CD14-positive monocyte (primary cell): Measurements from ENCODE around the gene RIPPLY3. TPM values are rescaled to one million over a fixed set of nuclear protein-coding genes. Genes with fewer than 3 reads are reported as not detected.

Source experiments
- DNase-seq, 3 donors: peaks; one replicate each; pipeline ENCODE4 v3.0.0-alpha.2; 2011 to 2022
- H2AFZ ChIP-seq: 2 replicates; pipeline ENCODE4 v1.6.0; 2012; ENCODE audit warnings: mild to moderate bottlenecking, low read depth, low read length, inconsistent platforms; ENCODE audit not compliant: insufficient read depth, poor library complexity, severe bottlenecking
- H3K27ac ChIP-seq, 2 donors: 1 replicate in 1 of 2; 2 replicates in 1 of 2; pipeline ENCODE4 v1.5.1; 2012 to 2013; ENCODE audit warnings: low read length in 2 of 2, control low read depth in 1 of 2, inconsistent platforms in 1 of 2, low read depth in 1 of 2, mild to moderate bottlenecking in 1 of 2
- H3K27me3 ChIP-seq, 2 donors: one replicate each; pipeline versions ENCODE4 v1.6.0 to v1.6.1; 2011 to 2013; ENCODE audit warnings: low read length in 2 of 2; ENCODE audit not compliant: control insufficient read depth in 2 of 2, insufficient read depth in 2 of 2
- H3K36me3 ChIP-seq, 2 donors: replicated peaks in 1 of 2; 1 replicate in 1 of 2; 2 replicates in 1 of 2; pipeline versions ENCODE4 v1.5.1 to v1.6.1; 2012 to 2013; ENCODE audit warnings: low read length in 2 of 2, control low read depth in 1 of 2, inconsistent platforms in 1 of 2, mild to moderate bottlenecking in 1 of 2; ENCODE audit not compliant: insufficient read depth in 2 of 2, control insufficient read depth in 1 of 2
- H3K4me1 ChIP-seq, 2 donors: 1 replicate in 1 of 2; 2 replicates in 1 of 2; pipeline versions ENCODE4 v1.5.1 to v1.6.1; 2012 to 2013; ENCODE audit warnings: low read length in 2 of 2, control low read depth in 1 of 2, inconsistent platforms in 1 of 2, mild to moderate bottlenecking in 1 of 2, moderate library complexity in 1 of 2; ENCODE audit not compliant: insufficient read depth in 2 of 2, control insufficient read depth in 1 of 2
- H3K4me2 ChIP-seq: replicated peaks from 2 replicates; pipeline ENCODE3; 2012; ENCODE audit warnings: low read length, moderate library complexity, mild to moderate bottlenecking; ENCODE audit not compliant: poor library complexity, severe bottlenecking; ENCODE audit errors: extremely low read depth
- H3K4me3 ChIP-seq, 3 experiments: fragments of 200-600 bp in 1 of 3; sonication (generic) in 1 of 3; replicated peaks in 1 of 3; 1 replicate in 2 of 3; 2 replicates in 1 of 3; pipeline ENCODE4 v1.5.1; 2011 to 2013; ENCODE audit warnings: low read length in 3 of 3, mild to moderate bottlenecking in 3 of 3, control low read depth in 2 of 3, low read depth in 2 of 3, inconsistent platforms in 1 of 3, moderate library complexity in 1 of 3
- H3K79me2 ChIP-seq: 2 replicates; pipeline ENCODE4 v1.6.0; 2012; ENCODE audit warnings: mild to moderate bottlenecking, control low read depth, inconsistent platforms, low read length, moderate library complexity; ENCODE audit not compliant: insufficient read depth
- H3K9ac ChIP-seq: 2 replicates; pipeline ENCODE4 v1.6.0; 2017; ENCODE audit warnings: low read length, mild to moderate bottlenecking; ENCODE audit not compliant: insufficient read depth, poor library complexity, severe bottlenecking
- H3K9me3 ChIP-seq, 2 donors: replicated peaks in 1 of 2; 1 replicate in 1 of 2; 2 replicates in 1 of 2; pipeline versions ENCODE4 v1.5.1 to v1.6.1; 2012 to 2013; ENCODE audit warnings: low read length in 2 of 2, control low read depth in 1 of 2; ENCODE audit not compliant: control insufficient read depth in 1 of 2, insufficient read depth in 1 of 2
- H4K20me1 ChIP-seq: 2 replicates; pipeline ENCODE4 v1.6.0; 2012; ENCODE audit warnings: mild to moderate bottlenecking, low read length, control low read depth, moderate library complexity; ENCODE audit not compliant: insufficient read depth
- H3K27ac Mint-ChIP-seq, 7 donors: one replicate each; pipeline ENCODE4 v1.8.0; 2020; ENCODE audit warnings: mild to moderate bottlenecking in 7 of 7, mixed read lengths in 7 of 7, moderate library complexity in 6 of 7, inconsistent platforms in 2 of 7
- H3K27me3 Mint-ChIP-seq, 3 donors: one replicate each; pipeline ENCODE4 v1.8.0; 2021 to 2022; ENCODE audit warnings: low read depth in 3 of 3, mild to moderate bottlenecking in 3 of 3, mixed read lengths in 3 of 3, moderate library complexity in 3 of 3, inconsistent platforms in 1 of 3
- H3K36me3 Mint-ChIP-seq, 2 donors: one replicate each; pipeline ENCODE4 v1.8.0; 2020; ENCODE audit warnings: mixed read lengths in 2 of 2, inconsistent platforms in 1 of 2, mild to moderate bottlenecking in 1 of 2
- H3K4me1 Mint-ChIP-seq: one replicate; pipeline ENCODE4 v1.8.0; 2020; ENCODE audit warnings: mild to moderate bottlenecking, mixed read lengths
- H3K4me3 Mint-ChIP-seq, 2 donors: one replicate each; pipeline ENCODE4 v1.8.0; 2020; ENCODE audit warnings: mild to moderate bottlenecking in 2 of 2, mixed read lengths in 2 of 2, moderate library complexity in 1 of 2
- H3K9me3 Mint-ChIP-seq, 7 donors: one replicate each; pipeline ENCODE4 v1.8.0; 2020 to 2022; ENCODE audit warnings: mixed read lengths in 7 of 7, mild to moderate bottlenecking in 6 of 7, moderate library complexity in 6 of 7, inconsistent platforms in 2 of 7
- CTCF ChIP-seq: fragments of 200-600 bp; IDR thresholded peaks from one replicate; pipeline ENCODE4 v1.8.0; 2022; ENCODE audit warnings: antibody characterized with exemption, mild to moderate bottlenecking
- WGBS: methylation state at CpG from one replicate; pipeline ENCODE4 v1.1.5; 2013; ENCODE audit warnings: missing lambda C conversion rate; ENCODE audit not compliant: insufficient coverage; 5-methylcytosine and 5-hydroxymethylcytosine counted together
- intact Hi-C, 2 donors: fragments of 100-400 bp; cut with micrococcal nuclease; formaldehyde crosslinking; loops; one replicate each; pipeline versions ENCODE4 v1.15.0 to v1.15.1; 2023
- polyA plus RNA-seq, 3 donors: library from polyadenylated mRNA; depleted of rRNA in 1 of 3; unstranded in 2 of 3; stranded (reverse) in 1 of 3; fragments of 300-500 nt in 2 of 3; fragments of >200 nt in 1 of 3; fragmentation: Illumina TruSeq in 2 of 3; gene quantifications; 1 replicate in 2 of 3; 2 replicates in 1 of 3; pipeline ENCODE4 v1.2.3, GENCODE V29; 2012 to 2021

RIPPLY3 gene
- polyA plus RNA-seq, 3 donors, result not detected

GRCh38 chr21:36966821-36967768 lies 39.4 kb upstream of the RIPPLY3 start:
- peaks cover 22% of the 10 kb centered on the region for H3K4me1 Mint-ChIP-seq
- WGBS, result 20% methylated on average over 10 of the region's 34 CpGs
- H3K27ac Mint-ChIP-seq, result peak overlapping the region in 1 of 7 donors; percentile 31
- Histone ChIP-seq H3K9me3 (no peaks in the 10 kb centered on the region), H3K4me2 (peak overlapping the region; percentile 74), H3K4me3 (peak overlapping the region; percentile 36 to 70 (median 39)), H3K9ac (peak overlapping the region; percentile 4), H3K4me1 (peaks cover 11 to 12% of the 10 kb centered on the region in 2 donors), H4K20me1 (no peaks in the 10 kb centered on the region), H3K79me2 (no peaks in the 10 kb centered on the region), H3K27me3 (peaks cover 0 to 14% of the 10 kb centered on the region in 2 donors), H2AFZ (peak overlapping the region; percentile 78), H3K36me3 (no peaks in the 10 kb centered on the region), H3K27ac (no peak overlapping the region)
- peaks cover 0 to 10% (median 0%) of the 10 kb centered on the region in 7 donors for H3K9me3 Mint-ChIP-seq
- H3K4me3 Mint-ChIP-seq, result peak overlapping the region; percentile 69 to 75
- H3K36me3 Mint-ChIP-seq, result peaks cover 0 to 1% of the 10 kb centered on the region in 2 donors
- TF ChIP-seq CTCF, result no peak
- no peak for DNase-seq
- H3K27me3 Mint-ChIP-seq, result peaks cover 8 to 19% (median 15%) of the 10 kb centered on the region in 3 donors
- intact Hi-C loops, result no loop called here

GRCh38 chr21:36968414-36968813 lies 38.1 kb upstream of the RIPPLY3 start:
- Mint-ChIP-seq H3K4me1 (peaks cover 22% of the 10 kb centered on the region), H3K9me3 (peaks cover 0 to 10% (median 0%) of the 10 kb centered on the region in 7 donors), H3K27me3 (peaks cover 8 to 19% (median 15%) of the 10 kb centered on the region in 3 donors), H3K27ac (no peak overlapping the region), H3K36me3 (peaks cover 0 to 1% of the 10 kb centered on the region in 2 donors), H3K4me3 (no peak overlapping the region)
- Histone ChIP-seq H3K4me1 (peaks cover 11 to 12% of the 10 kb centered on the region in 2 donors), H3K27me3 (peaks cover 0 to 14% of the 10 kb centered on the region in 2 donors), H3K4me3 (no peak overlapping the region), H3K9me3 (no peaks in the 10 kb centered on the region), H3K79me2 (no peaks in the 10 kb centered on the region), H4K20me1 (no peaks in the 10 kb centered on the region), H3K27ac (no peak overlapping the region), H3K9ac (no peak overlapping the region), H3K36me3 (no peaks in the 10 kb centered on the region), H2AFZ (no peak overlapping the region), H3K4me2 (no peak overlapping the region)
- intact Hi-C loops, result no loop called here
- WGBS, result 100% methylated on average over 2 of the region's 4 CpGs
- no peak for TF ChIP-seq CTCF
- DNase-seq, result no peak
